Neural cell (in vitro differentiated cells): ENCODE results near the gene UNC119B.

Source experiments
- CTCF ChIP-seq: fragments of 450-650 bp; IDR thresholded peaks from 2 replicates; pipeline ENCODE4 v1.5.1; 2014; ENCODE audit warnings: antibody characterized with exemption, mild to moderate bottlenecking, moderate library complexity; ENCODE audit not compliant: poor library complexity, severe bottlenecking
- MXI1 ChIP-seq: fragments of 450-650 bp; conservative IDR thresholded peaks from 2 replicates; pipeline ENCODE4 v1.6.1; 2014; ENCODE audit warnings: antibody characterized with exemption, mild to moderate bottlenecking; ENCODE audit not compliant: poor library complexity, severe bottlenecking
- POLR2AphosphoS5 ChIP-seq: IDR thresholded peaks from 2 replicates; pipeline ENCODE4 v1.6.1; 2012
- RAD21 ChIP-seq: fragments of 450-650 bp; conservative IDR thresholded peaks from 2 replicates; pipeline ENCODE4 v1.6.1; 2014; ENCODE audit warnings: antibody characterized with exemption, mild to moderate bottlenecking, moderate library complexity
- REST ChIP-seq: IDR thresholded peaks from 2 replicates; pipeline ENCODE4 v1.6.1; 2012; ENCODE audit warnings: borderline replicate concordance

GRCh38 chr12:120726510-120726793 is 16.2 kb downstream of the UNC119B start:
- TF ChIP-seq CTCF (no peak), POLR2AphosphoS5 (no peak), REST (no peak), RAD21 (no peak), MXI1 (no peak)
